CD4-positive, alpha-beta T cell treated with Interleukin-4 for 1 hour (primary cell): ENCODE measurements around the gene MRPS26.

Source experiments
- DNase-seq, 2 donors: peaks; one replicate each; pipeline ENCODE4 v3.0.0-alpha.2; 2020 to 2022

MRPS26 gene

GRCh38 chr20:3077618-3078134, 31.8 kb downstream of the MRPS26 start:
- no peak for DNase-seq

DNA sequence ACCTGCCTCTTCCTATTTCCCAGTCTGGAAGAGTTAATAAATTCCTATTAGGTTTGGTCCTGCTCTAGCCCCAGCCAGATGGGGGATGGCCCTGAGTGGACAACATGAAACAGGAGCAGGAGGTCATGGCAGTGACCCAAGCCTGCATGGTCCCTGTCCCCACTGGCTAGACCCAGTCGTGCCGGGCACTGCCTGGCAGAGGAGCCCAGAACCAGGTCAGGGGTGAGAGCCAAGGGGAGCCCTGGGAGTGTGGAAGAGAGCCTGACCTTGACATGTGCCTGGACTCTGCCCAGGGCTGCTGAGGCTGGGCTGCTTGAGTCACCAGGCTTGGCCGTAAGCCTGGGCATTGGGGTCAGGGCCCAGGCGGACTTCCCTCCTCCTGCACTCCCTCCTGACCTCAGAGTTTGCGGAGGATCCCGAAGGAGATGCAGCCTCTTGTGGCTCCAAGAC, 35.1 kb downstream of the MRPS26 start:
- no peak for DNase-seq

DNA sequence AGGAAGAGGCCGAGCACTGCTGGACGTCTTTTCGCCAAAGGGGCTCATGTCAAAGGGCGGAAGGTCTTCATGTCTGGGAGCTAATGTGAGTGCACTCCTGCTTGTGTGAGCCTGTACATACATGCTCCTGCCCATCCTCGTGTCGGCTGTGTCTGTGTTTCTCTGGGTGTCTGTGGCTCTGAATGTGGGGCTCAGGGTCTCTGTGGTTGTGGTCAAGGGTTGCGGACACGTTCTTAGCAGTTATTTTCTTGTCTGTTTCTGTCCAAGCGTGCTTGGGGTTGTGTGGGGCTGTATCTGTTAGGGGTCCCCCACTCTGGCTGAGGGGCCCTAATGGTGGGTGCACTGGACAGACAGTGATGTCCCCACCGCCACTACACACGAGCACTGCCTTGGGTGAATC, 35.8 kb downstream of the MRPS26 start:
- DNase-seq, result no peak

GRCh38 chr20:3082306-3082951, 36.6 kb downstream of the MRPS26 start:
- no peak for DNase-seq

DNA sequence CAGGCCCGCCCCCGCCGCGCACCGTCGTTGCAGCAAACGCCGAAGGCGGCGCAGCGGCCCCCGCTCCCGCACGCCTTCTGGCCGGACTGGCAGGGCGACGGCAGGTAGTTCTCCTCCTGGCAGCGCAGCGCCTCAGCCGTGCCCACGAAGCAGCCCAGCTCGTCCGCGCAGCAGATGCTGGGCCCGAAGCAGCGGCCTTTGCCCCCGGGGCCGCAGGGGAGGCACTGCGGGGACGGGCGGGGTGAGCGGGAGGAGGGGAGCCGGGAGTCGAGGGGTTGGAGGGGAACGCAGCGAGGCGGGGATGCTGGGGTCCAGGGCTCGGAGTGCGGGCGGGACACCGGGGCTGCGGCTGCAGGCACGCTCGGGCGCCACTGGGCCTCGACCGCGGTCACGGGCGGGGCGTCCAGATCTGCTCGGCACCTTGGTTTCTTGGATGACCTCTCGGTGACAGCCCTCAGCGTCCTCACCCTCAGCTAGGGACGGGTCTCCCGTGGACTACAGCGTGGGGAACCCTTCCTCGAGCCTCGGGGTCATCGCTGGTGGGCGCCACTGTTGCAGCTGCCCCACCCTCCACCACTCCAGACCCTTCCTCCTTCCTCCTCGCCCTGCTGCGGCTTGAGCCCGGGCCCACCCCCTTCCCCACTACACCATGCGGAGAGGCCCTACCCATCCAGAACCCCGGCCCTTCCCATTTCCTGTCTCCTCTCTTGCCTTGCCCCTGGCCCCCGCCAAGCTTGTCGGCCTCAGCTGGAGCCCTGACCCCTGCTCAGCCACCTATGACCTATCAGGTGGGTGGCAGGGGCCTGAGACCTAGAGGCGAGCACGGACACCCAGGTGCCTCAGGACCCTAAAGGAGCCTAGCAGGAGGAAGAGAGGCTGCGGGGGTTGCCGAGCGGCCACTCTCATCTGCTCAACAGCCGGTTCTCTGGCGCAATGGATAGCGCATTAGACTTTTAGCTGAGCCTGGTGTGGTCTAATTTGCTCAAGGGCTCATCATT, 37.4 kb downstream of the MRPS26 start:
- DNase-seq, result no peak

DNA sequence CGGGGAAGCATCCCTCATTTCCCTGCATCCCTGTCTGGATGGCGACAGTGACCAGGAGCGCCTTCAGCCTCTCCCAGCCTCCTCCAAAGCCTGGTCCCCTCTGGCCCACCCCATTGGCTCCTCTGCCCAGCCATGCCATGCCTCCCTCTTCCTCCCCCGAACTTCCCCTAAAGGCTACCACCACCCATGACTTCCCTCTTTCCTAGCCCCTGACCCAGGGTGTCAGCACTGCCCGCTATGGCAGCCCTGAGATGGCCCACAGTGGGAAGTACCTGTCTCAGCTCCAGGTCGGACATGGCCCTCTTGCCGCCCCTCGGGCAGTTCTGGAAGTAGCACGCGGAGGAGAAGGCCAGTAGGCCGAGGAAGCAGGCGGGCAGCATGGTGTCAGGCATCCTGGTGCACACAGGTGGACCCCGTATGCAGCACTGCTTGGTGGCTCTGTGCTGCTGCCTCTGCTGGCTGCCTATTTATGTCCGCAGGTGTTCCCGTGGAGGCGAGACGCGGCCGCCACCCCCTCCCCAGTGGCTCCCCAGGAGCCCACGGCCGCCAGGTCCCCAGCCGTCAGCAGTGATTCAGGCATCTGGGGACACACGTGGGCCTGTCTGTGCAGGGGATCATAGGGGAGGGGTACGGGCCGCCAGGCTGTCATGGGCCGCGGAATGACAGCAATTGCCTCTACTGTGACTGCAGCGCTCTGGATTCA, 38.6 kb downstream of the MRPS26 start, which contains the start of gene AVP:
AVP (minus strand) TSS at position 442 of the 703 bp plus-strand sequence; CDS start at position 392, 50 bp downstream.
- DNase-seq, result no peak

GRCh38 chr20:3084986-3085360, 39.1 kb downstream of the MRPS26 start:
- no peak for DNase-seq

DNA sequence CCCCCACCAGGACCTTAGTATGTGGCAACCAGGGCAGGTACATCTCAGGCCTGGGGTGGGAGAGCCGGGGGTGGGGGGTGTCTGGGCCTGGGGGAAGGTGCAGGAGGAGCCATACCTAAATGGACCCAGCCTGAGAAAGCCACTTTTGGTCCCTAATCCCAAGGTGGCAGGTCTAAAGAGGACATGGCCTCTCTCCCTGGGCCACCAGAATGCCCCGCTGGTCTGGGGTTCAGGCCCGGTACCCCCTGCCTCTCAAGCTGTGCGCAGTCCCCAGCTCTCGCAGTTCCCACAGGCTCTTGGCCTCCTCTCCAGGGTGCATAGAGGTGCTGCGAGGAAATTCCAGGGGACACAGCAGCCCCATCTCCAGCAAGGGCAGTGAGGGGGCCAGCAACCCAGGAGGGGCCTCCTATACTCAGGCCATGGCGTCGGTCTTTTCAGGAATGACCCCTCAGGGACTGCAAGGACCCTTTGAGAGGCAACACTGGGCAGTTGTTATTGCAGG, 39.8 kb downstream of the MRPS26 start:
- DNase-seq, result no peak

DNA sequence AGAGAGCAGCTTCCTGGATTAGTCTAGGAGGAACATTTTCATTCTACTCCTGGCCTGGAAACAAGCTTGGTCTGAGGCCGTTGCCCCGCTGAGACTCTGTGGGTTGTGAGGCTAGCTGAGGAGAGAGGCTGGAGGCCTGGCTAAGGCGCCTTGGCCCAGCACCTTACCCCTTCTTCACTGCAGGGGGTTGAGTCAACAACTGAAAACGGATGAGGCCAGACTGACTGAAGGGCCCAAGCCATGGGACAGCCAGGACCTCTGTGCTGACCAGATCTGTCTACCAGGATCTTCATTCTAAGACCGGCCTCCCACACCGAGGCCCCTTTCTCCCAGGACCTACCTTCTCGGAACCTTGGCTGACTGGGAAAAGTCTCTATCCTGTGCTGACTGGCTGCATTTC, 42.2 kb downstream of the MRPS26 start:
- DNase-seq, result no peak

- DNase-seq, result no peak
Observed at GRCh38 chr20:3090565-3090964, 44.7 kb downstream of the MRPS26 start.

- peak; percentile 26 to 54 for DNase-seq
Observed at GRCh38 chr20:3092611-3093379, 46.9 kb downstream of the MRPS26 start.

- peak; percentile 25 to 53 for DNase-seq
Observed at GRCh38 chr20:3093861-3094361, 48.1 kb downstream of the MRPS26 start.

GRCh38 chr20:3094848-3095629, 49.2 kb downstream of the MRPS26 start:
- DNase-seq, result no peak
